Central memory CD8-positive, alpha-beta T cell (primary cell): ENCODE results near the gene LRPAP1.
A peak's percentile ranks its signal among the peaks of the same experiment; 100 is the strongest.
"Not testable (repeated sequence)": the region's sequence is repeated elsewhere in the genome, so short reads cannot be mapped to it uniquely, and the experiment has no call there.

Source experiments
- ATAC-seq: fragments of 150-1000 bp; cut with Tn5 transposase; replicated peaks from 2 replicates; pipeline ENCODE4 v1.10.0; 2022; ENCODE audit warnings: mild to moderate bottlenecking, moderate FRiP score, moderate number of reproducible peaks; ENCODE audit not compliant: poor library complexity, severe bottlenecking; ENCODE audit errors: extremely low read depth
- DNase-seq, 2 donors: peaks; one replicate each; pipeline ENCODE4 v3.0.0; 2021; ENCODE audit warnings: low spot score in 2 of 2
- H3K27ac Mint-ChIP-seq: one replicate; pipeline ENCODE4 v1.8.0; 2022; ENCODE audit warnings: low read depth, mild to moderate bottlenecking, moderate library complexity, mixed read lengths
- H3K27me3 Mint-ChIP-seq: one replicate; pipeline ENCODE4 v1.8.0; 2022; ENCODE audit warnings: mixed read lengths
- H3K36me3 Mint-ChIP-seq: one replicate; pipeline ENCODE4 v1.8.0; 2022; ENCODE audit warnings: mild to moderate bottlenecking, moderate library complexity, mixed read lengths; ENCODE audit not compliant: insufficient read depth
- H3K4me1 Mint-ChIP-seq: one replicate; pipeline ENCODE4 v1.8.0; 2022; ENCODE audit warnings: mixed read lengths
- H3K4me3 Mint-ChIP-seq: one replicate; pipeline ENCODE4 v1.8.0; 2022; ENCODE audit warnings: mild to moderate bottlenecking, moderate library complexity, mixed read lengths
- H3K9me3 Mint-ChIP-seq: one replicate; pipeline ENCODE4 v1.8.0; 2022; ENCODE audit warnings: mixed read lengths

The LRPAP1 gene

GRCh38 chr4:3538906-3539305 lies 6.7 kb upstream of the LRPAP1 start:
- ATAC-seq, H3K4me3 Mint-ChIP-seq, H3K9me3 Mint-ChIP-seq: not testable (repeated sequence)

DNA sequence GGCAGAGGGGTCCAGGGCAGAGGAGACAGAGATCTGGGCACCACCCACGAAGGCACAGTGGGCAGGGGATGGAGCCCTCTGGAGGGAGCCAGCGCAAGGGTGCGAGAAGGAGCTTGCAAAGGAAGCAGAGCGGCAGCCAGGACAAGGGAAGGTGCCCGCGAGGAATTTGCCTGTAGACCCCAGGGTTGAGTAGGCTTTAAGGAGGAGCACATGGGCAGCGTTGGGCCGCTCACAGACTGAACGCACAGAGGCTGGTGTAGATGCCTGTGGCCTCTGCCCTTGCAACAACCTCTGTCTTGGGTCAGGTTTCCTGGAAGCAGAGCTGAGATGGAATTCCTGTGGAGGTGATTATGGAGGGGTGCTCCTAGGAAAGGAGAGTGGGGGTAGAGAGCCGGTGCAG lies 3.6 kb upstream of the LRPAP1 start:
- Mint-ChIP-seq H3K27me3 (peaks cover 18% of the 10 kb centered on the region), H3K4me1 (peaks cover 16% of the 10 kb centered on the region)
- not testable (repeated sequence) for H3K27ac Mint-ChIP-seq, H3K9me3 Mint-ChIP-seq, ATAC-seq, DNase-seq, H3K4me3 Mint-ChIP-seq, H3K36me3 Mint-ChIP-seq

More at GRCh38 chr4:3538906-3539305, 6.7 kb upstream of the LRPAP1 start:
- not testable (repeated sequence) for DNase-seq, H3K27ac Mint-ChIP-seq, H3K36me3 Mint-ChIP-seq, H3K4me1 Mint-ChIP-seq
- peaks cover 18% of the 10 kb centered on the region for H3K27me3 Mint-ChIP-seq

- DNase-seq = no peak
These were observed 1.2 kb upstream of the LRPAP1 start for GRCh38 chr4:3533423-3533820.

DNA sequence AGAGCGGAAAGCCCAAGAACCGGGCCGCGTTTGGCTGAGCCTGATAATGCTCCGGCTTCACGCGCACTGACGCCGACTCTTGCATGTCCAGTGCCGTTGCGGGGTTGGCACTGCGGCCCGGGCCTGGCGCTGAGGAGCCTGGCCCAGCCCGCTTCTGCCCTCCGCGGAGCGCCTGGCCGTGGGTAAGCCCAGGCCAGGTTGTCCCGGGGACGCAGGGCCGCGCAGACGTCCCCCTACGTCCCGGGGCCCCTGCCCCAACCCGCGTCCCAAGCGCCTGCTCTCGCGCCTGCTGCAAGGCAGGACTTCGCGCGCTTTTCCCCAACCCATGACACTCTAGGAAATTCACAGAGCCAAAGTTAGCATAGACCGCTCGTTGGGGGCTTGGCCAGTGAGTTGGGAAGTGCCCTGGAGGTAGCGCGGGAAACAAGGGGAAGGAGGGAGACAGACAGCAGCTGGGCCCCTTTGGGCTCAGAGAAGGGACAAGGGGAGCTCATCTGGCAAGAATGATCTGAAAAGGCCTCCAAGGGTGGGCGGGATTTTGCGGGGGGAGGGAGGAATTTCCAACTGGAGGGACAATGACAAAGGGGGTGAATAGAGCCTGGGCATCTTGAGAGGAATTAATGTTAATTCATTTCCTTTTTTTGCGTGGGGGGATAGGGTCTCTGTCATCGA lies 665 bp upstream of the LRPAP1 start:
- Mint-ChIP-seq H3K36me3 (peaks cover 19% of the 10 kb centered on the region), H3K27me3 (peaks cover 18% of the 10 kb centered on the region), H3K27ac (peak overlapping the region; percentile 98), H3K9me3 (no peaks in the 10 kb centered on the region), H3K4me3 (peak overlapping the region; percentile 99), H3K4me1 (peaks cover 28% of the 10 kb centered on the region)
- DNase-seq (no peak), ATAC-seq (no peak)

More at GRCh38 chr4:3533423-3533820, 1.2 kb upstream of the LRPAP1 start:
- Mint-ChIP-seq H3K27ac (no peak overlapping the region), H3K4me1 (peaks cover 28% of the 10 kb centered on the region), H3K4me3 (peak overlapping the region; percentile 64), H3K27me3 (peaks cover 18% of the 10 kb centered on the region), H3K36me3 (peaks cover 19% of the 10 kb centered on the region), H3K9me3 (no peaks in the 10 kb centered on the region)
- ATAC-seq = no peak

- peak overlapping the region; percentile 98 for H3K27ac Mint-ChIP-seq
- H3K27me3 Mint-ChIP-seq = peaks cover 18% of the 10 kb centered on the region
- no peak for DNase-seq
- H3K4me3 Mint-ChIP-seq = peak overlapping the region; percentile 99
- H3K36me3 Mint-ChIP-seq = peaks cover 19% of the 10 kb centered on the region
- ATAC-seq = no peak
- H3K4me1 Mint-ChIP-seq = peaks cover 34% of the 10 kb centered on the region
- H3K9me3 Mint-ChIP-seq = no peaks in the 10 kb centered on the region
These were observed 824 bp downstream of the LRPAP1 start for GRCh38 chr4:3531318-3531878.

DNA sequence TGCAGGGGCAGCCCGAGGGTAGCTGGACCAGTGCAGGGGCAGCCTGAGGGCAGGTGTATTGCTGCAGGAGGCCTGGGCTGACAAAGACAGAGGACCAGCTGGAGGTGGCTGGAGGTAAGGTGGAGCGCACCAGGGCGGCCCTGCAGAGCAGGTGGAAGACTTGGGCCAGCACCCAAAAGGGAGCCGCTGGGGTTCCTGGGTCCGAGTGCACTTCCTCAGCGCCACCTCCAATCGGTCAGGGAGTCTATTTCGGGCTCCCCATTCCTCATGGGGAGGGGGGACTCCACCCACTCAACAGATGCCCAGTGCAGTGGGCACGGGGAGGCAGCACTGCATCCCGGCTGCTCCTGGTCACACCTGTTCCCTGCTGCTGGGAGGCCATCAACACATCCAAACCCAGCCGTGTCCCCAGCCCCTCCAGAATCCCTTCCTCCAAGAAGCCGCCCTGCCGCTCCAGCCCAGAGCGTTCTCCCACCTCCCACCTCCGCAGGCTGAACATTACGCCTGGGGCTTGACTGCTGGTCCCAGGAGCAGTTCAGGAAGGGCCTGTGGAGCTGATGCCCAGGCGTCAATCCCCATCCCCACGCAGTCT lies 1.5 kb downstream of the LRPAP1 start:
- Mint-ChIP-seq H3K4me1 (peaks cover 35% of the 10 kb centered on the region), H3K27ac (peak overlapping the region; percentile 98), H3K4me3 (peak overlapping the region; percentile 99), H3K9me3 (no peaks in the 10 kb centered on the region), H3K36me3 (peaks cover 19% of the 10 kb centered on the region), H3K27me3 (peaks cover 16% of the 10 kb centered on the region)
- no peak for ATAC-seq
- DNase-seq = no peak

- DNase-seq (no peak), ATAC-seq (no peak)
- Mint-ChIP-seq H3K9me3 (no peaks in the 10 kb centered on the region), H3K27me3 (peaks cover 9% of the 10 kb centered on the region), H3K4me1 (peaks cover 35% of the 10 kb centered on the region), H3K36me3 (peaks cover 21% of the 10 kb centered on the region), H3K27ac (no peak overlapping the region), H3K4me3 (peak overlapping the region; percentile 99)
These were observed 2.2 kb downstream of the LRPAP1 start for GRCh38 chr4:3530051-3530450.

DNA sequence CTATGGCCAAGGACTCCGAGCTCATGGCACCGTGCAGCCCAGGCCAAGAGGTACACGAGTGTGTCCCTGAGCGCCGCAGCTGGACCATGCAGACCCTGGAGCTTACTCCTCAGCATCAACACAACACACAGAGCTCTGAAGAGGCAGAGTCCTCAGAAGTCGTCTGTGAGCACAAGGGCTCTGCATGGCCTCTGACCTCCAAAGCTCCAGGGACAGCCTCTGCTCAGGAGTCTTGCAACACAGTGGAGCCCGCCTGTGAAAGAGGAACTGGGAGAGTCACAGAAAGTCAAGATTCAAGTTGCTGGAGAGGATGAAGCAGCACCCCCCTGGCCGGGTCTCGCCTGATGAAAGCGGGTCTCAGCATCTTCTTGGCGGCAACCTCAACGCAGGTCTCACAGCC lies 2.9 kb downstream of the LRPAP1 start:
- Mint-ChIP-seq H3K27me3 (peaks cover 2% of the 10 kb centered on the region), H3K4me1 (peaks cover 35% of the 10 kb centered on the region), H3K9me3 (no peaks in the 10 kb centered on the region), H3K36me3 (peaks cover 21% of the 10 kb centered on the region), H3K4me3 (peak overlapping the region; percentile 99), H3K27ac (no peak overlapping the region)
- ATAC-seq = no peak
- DNase-seq = no peak

DNA sequence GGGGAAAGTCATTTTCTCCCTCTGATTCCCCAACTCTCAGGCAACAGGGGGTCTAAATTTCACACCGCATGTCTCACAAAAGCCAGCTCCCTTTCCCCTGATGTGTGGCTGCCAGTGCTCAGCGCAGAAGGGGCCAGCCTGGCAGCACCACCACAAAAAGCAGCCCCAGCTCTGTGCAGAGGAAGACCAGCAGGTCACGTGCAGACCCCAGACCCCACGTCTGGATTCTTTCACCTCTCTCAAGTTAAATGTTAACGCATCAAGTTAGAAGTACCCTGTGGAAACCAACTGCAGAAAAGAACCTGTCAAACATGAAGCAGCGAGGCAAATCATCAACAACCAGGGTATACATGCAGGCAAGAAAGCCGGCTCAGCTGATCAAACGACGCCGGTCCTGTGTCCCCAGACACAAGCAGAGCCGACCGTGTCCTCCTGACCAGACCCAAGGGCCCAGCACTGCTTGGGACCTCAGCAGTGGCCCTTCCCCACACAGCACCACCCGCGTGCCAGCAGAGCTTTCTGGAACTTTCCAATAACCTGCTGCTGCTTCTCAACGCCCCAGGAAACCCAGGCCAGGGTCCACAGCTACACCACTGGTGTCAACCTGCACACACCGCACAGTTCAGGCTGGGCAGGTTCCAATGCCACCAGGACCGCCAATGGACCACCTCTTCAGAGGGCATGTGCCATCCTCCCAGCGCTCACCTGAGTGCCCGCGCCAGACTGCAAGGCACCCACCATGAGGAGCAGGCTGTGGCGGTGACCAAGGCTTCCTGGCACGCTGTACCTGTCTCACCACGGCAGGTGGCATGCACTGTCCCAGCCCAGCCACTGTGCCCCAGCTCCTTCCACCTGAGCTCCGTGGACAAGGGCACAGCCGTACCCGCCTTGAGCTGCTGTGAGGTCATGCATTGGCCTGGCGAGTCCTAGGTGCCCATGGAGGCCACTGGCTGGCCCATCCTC lies 4.0 kb downstream of the LRPAP1 start:
- no peaks in the 10 kb centered on the region for H3K9me3 Mint-ChIP-seq
- no peak for DNase-seq
- no peak overlapping the region for H3K27ac Mint-ChIP-seq
- H3K36me3 Mint-ChIP-seq = peaks cover 29% of the 10 kb centered on the region
- peaks cover 35% of the 10 kb centered on the region for H3K4me1 Mint-ChIP-seq
- H3K4me3 Mint-ChIP-seq = no peak overlapping the region
- no peaks in the 10 kb centered on the region for H3K27me3 Mint-ChIP-seq
- ATAC-seq = no peak

DNA sequence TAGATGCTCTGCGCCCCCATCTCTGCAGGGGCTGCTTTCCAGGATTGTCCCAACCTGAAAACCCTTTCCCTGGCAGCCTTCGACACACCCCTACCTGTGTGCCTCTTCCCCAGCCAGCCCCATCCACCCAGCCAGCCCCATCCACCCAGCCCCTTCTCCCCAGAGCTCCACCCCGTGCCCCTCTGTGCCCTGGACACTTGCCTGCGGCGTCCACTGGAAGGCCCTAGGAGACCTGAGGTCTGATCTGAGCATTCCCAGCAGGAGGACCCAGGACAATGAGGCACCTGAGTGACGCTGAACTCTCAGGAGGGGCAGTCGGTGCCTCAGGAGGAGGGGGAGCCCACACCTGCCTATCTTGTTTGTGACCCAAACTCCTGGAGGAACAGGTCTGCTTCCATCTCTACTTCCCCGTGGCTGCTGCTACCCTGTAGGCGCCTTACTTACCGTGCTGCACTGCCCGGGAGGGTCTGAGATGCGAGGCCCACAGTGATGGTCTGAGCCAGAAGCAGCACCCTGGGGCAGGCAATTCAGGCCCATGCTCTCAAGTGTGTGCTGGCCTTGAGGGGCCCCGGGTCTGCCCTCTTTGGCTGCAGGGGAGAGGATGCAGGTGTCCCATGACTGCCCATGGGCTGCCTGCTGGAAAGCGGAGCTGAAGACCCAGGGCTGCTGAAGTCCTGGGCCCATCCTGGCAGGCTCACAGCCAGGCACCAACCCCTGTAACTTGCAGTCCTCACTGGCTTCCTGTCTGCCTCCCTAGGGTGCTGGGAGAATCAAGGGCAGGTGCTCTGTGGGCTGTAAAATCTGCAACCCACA lies 4.9 kb downstream of the LRPAP1 start:
- Mint-ChIP-seq H3K4me1 (peaks cover 34% of the 10 kb centered on the region), H3K4me3 (no peak overlapping the region), H3K9me3 (no peaks in the 10 kb centered on the region), H3K36me3 (peaks cover 31% of the 10 kb centered on the region), H3K27ac (no peak overlapping the region), H3K27me3 (no peaks in the 10 kb centered on the region)
- no peak for DNase-seq
- no peak for ATAC-seq

- Mint-ChIP-seq H3K4me3 (no peak overlapping the region), H3K27me3 (no peaks in the 10 kb centered on the region), H3K9me3 (no peaks in the 10 kb centered on the region), H3K36me3 (peaks cover 30% of the 10 kb centered on the region), H3K27ac (no peak overlapping the region), H3K4me1 (peaks cover 25% of the 10 kb centered on the region)
- ATAC-seq = no peak
- no peak for DNase-seq
These were observed 5.8 kb downstream of the LRPAP1 start for GRCh38 chr4:3526456-3526855.
